ENCODE results near the gene TNP2.

- TF ChIP-seq CREB1 (CRISPR knock-in tag; IDR thresholded peaks at IDR 0.05; ENCODE audit: low read depth): no peak
- TF ChIP-seq CTCF (conservative IDR thresholded peaks at IDR 0.05; ENCODE audit: low read depth in 2 of 2): no peak
Observed at GRCh38 chr16:11276896-11277593, 7.9 kb upstream of the TNP2 start.
